HepG2 (cell line): ENCODE measurements around the gene ZNF425. TPM values are rescaled to one million over a fixed set of nuclear protein-coding genes. Genes with fewer than 3 reads are reported as not detected.
A peak's percentile ranks its signal among the peaks of the same experiment; 100 is the strongest.

Experiments
- ATAC-seq: fragments of 200-7000 bp; cut with Tn5 transposase; 3 replicates; pipeline ENCODE4 v1.9.1; 2020; ENCODE audit warnings: mild to moderate bottlenecking, moderate library complexity
- BruUV-seq: library from RNA; stranded (reverse); fragments of 400-500 nt; replicated peaks from 2 replicates; lab custom pipeline; 2021; lab: Mats Ljungman, UMichigan
- CTCF ChIA-PET: fragments of 300-600 bp; formaldehyde crosslinking; extraction: SDS; loops from one replicate; lab custom pipeline; 2021; ENCODE audit warnings: low total read pairs, inconsistent platforms, low intra/inter-chr PET ratio; lab: Yijun Ruan, JAX
- POLR2A ChIA-PET: fragments of 350-600 bp; sonication (Branson Sonifier 250); formaldehyde crosslinking; loops from one replicate; lab custom pipeline; 2020; ENCODE audit warnings: antibody characterized with exemption, inconsistent platforms; lab: Yijun Ruan, JAX
- DNase-seq: peaks from one replicate; pipeline ENCODE4 v3.0.0-alpha.2; 2015; ENCODE audit warnings: low spot score
- FAIRE-seq: peaks from 3 replicates; lab custom pipeline; 2011; peaks lifted over from hg19 to GRCh38; lab: Jason Lieb, UNC
- H2AFZ ChIP-seq: one replicate; pipeline ENCODE4 v1.6.1; 2011; ENCODE audit warnings: low read length, inconsistent platforms
- H3K27ac ChIP-seq: fragments of 300-600 bp; 3 replicates; pipeline ENCODE4 v1.8.0; 2011; ENCODE audit warnings: mixed run types, mild to moderate bottlenecking, mixed read lengths, low read length, inconsistent platforms; ENCODE audit not compliant: insufficient read depth; ENCODE audit errors: extremely low read length
- H3K27me3 ChIP-seq, 2 experiments: fragments of 200-600 bp in 1 of 2; 2 replicates in 1 of 2; 3 replicates in 1 of 2; pipeline versions ENCODE4 v1.6.0 to v1.8.0; 2011; ENCODE audit warnings: low read length in 2 of 2, mild to moderate bottlenecking in 2 of 2, moderate library complexity in 2 of 2, inconsistent platforms in 1 of 2; ENCODE audit not compliant: insufficient read depth in 2 of 2, control insufficient read depth in 1 of 2
- H3K36me3 ChIP-seq, 2 experiments: fragments of 200-600 bp in 1 of 2; replicated peaks in 1 of 2; 2 replicates in 1 of 2; 3 replicates in 1 of 2; pipeline versions ENCODE4 v1.5.1 to v1.8.0; 2011; ENCODE audit warnings: low read length in 2 of 2, inconsistent platforms in 1 of 2; ENCODE audit not compliant: insufficient read depth in 2 of 2, control insufficient read depth in 1 of 2
- H3K4me1 ChIP-seq: 2 replicates; pipeline ENCODE4 v1.5.1; 2012; ENCODE audit warnings: low read length, inconsistent platforms; ENCODE audit not compliant: insufficient read depth
- H3K4me2 ChIP-seq: 2 replicates; pipeline ENCODE4 v1.6.0; 2011; ENCODE audit warnings: low read depth, low read length, inconsistent platforms
- H3K4me3 ChIP-seq, 3 experiments: fragments of 200-600 bp in 1 of 3; sonication (generic), shearing (Covaris generic) in 1 of 3; replicated peaks in 1 of 3; 2 replicates each; pipeline ENCODE4 v1.5.1; 2011 to 2016; ENCODE audit warnings: low read length in 3 of 3, inconsistent platforms in 2 of 3, low read depth in 2 of 3, mild to moderate bottlenecking in 2 of 3, control low read depth in 1 of 3, mixed read lengths in 1 of 3; ENCODE audit not compliant: insufficient read depth in 1 of 3
- H3K79me2 ChIP-seq: one replicate; pipeline ENCODE4 v1.6.1; 2011; ENCODE audit warnings: low read length, inconsistent platforms; ENCODE audit not compliant: insufficient read depth
- H3K9ac ChIP-seq: 2 replicates; pipeline ENCODE4 v1.6.0; 2011; ENCODE audit warnings: mild to moderate bottlenecking, low read depth, low read length, inconsistent platforms; ENCODE audit not compliant: insufficient read depth
- H3K9me3 ChIP-seq: 2 replicates; pipeline ENCODE4 v1.5.1; 2012; ENCODE audit warnings: mild to moderate bottlenecking, low read length
- H4K20me1 ChIP-seq: 2 replicates; pipeline ENCODE4 v1.6.0; 2011; ENCODE audit warnings: inconsistent platforms, mild to moderate bottlenecking, low read length, moderate library complexity; ENCODE audit not compliant: insufficient read depth
- BCLAF1 ChIP-seq: fragments of 450-650 bp; IDR thresholded peaks from 2 replicates; pipeline ENCODE4 v1.6.1; 2017; ENCODE audit warnings: mild to moderate bottlenecking
- CREB1 ChIP-seq, 2 experiments: fragments of 450-650 bp in 1 of 2; IDR thresholded peaks; 2 replicates each; pipeline ENCODE4 v1.6.1; 2016 to 2017; ENCODE audit warnings: control low read depth in 1 of 2, mild to moderate bottlenecking in 1 of 2, missing compliant biosample characterization in 1 of 2, missing genetic modification characterization in 1 of 2
- DNMT3B ChIP-seq: conservative IDR thresholded peaks from 2 replicates; pipeline ENCODE4 v1.6.1; 2016; ENCODE audit warnings: missing biosample characterization, control low read depth
- GZF1 ChIP-seq: sonication (generic); formaldehyde crosslinking; IDR thresholded peaks from 2 replicates; pipeline ENCODE4 v1.5.1; 2020; ENCODE audit warnings: mild to moderate bottlenecking, missing genetic modification reagents
- NFATC3 ChIP-seq: sonication (generic); formaldehyde crosslinking; IDR thresholded peaks from 2 replicates; pipeline ENCODE4 v1.5.1; 2020; ENCODE audit warnings: mild to moderate bottlenecking, missing genetic modification reagents
- ONECUT2 ChIP-seq: sonication (generic); formaldehyde crosslinking; IDR thresholded peaks from 2 replicates; pipeline ENCODE4 v1.4.0; 2020; ENCODE audit warnings: missing genetic modification reagents
- SOX13 ChIP-seq, 3 experiments: fragments of 450-650 bp in 1 of 3; sonication (generic) in 1 of 3; formaldehyde crosslinking in 1 of 3; IDR thresholded peaks in 2 of 3; conservative IDR thresholded peaks in 1 of 3; 2 replicates each; pipeline versions ENCODE4 v1.5.0 to v1.6.1; 2016 to 2020; ENCODE audit warnings: antibody characterized with exemption in 1 of 3, mild to moderate bottlenecking in 1 of 3, missing compliant biosample characterization in 1 of 3, missing genetic modification reagents in 1 of 3, moderate library complexity in 1 of 3
- ZNF337 ChIP-seq: sonication (generic); formaldehyde crosslinking; IDR thresholded peaks from 2 replicates; pipeline ENCODE4 v1.5.1; 2020; ENCODE audit warnings: missing genetic modification reagents, low read depth, mild to moderate bottlenecking, borderline replicate concordance
- ZNF850 ChIP-seq: sonication (generic); formaldehyde crosslinking; conservative IDR thresholded peaks from 2 replicates; pipeline ENCODE4 v1.9.0; 2021; ENCODE audit warnings: mild to moderate bottlenecking, missing genetic modification reagents
- ZSCAN29 ChIP-seq: sonication (generic); formaldehyde crosslinking; conservative IDR thresholded peaks from 2 replicates; pipeline ENCODE4 v1.4.0; 2020; ENCODE audit warnings: mild to moderate bottlenecking, missing genetic modification reagents
- WGBS: methylation state at CpG from one replicate; pipeline ENCODE4 v1.1.6; 2017; ENCODE audit warnings: low lambda C conversion rate; 5-methylcytosine and 5-hydroxymethylcytosine counted together
- in situ Hi-C: cut with HindIII; loops from 2 replicates; pipeline ENCODE4 v1.10.0; 2017; ENCODE audit warnings: low pct_unique_long_range_greater_than_20kb; ENCODE audit not compliant: extremely low pct_ligation_motif_present
- intact Hi-C: fragments of 100-400 bp; cut with micrococcal nuclease; formaldehyde crosslinking; loops from one replicate; pipeline ENCODE4 v1.10.0; 2022; ENCODE audit not compliant: unreplicated experiment
- polyA plus RNA-seq, 8 experiments: library from polyadenylated mRNA; depleted of rRNA in 3 of 8; stranded (reverse) in 7 of 8; unstranded in 1 of 8; fragments of >200 nt; fragmentation: Illumina TruSeq in 4 of 8; extraction: Trizol in 4 of 8; gene quantifications; 2 replicates each; pipeline versions ENCODE4 v1.2.1 to v1.2.3, GENCODE V29; 2011 to 2016; ENCODE audit warnings: low read depth in 4 of 8, missing spikeins in 1 of 8, mixed read lengths in 1 of 8; ENCODE audit not compliant: insufficient read depth in 1 of 8
- total RNA-seq, 5 experiments: library from RNA; depleted of rRNA; stranded (reverse); fragments of >200 nt; fragmentation: Illumina TruSeq; extraction: Trizol; gene quantifications; 2 replicates each; pipeline ENCODE4 v1.2.3, GENCODE V29; 2016; ENCODE audit warnings: low read depth in 1 of 5
- TF ChIP-seq, protein P1 (sequence below): sonication (generic); formaldehyde crosslinking; IDR thresholded peaks from 2 replicates; pipeline ENCODE4 v1.5.0; 2020; ENCODE audit warnings: missing genetic modification reagents

Gene ZNF425
- total and polyA plus RNA-seq, 2 of the 13 experiments (the other 11 are each of a cell fraction or from before 2014, with no cell fraction given), result 0.51 to 1.1 TPM

- H3K27ac ChIP-seq, result peak overlapping the region; percentile 86
- POLR2A ChIA-PET, result interaction anchor here (1.1 to 2.8 kb wide), 3 partner anchors 22 to 70 kb away, joined by 4 to 42 read pairs (median 4); partner anchors contain the start of genes ZNF282 and ZNF398
- WGBS, result 1% methylated on average over 17 of the region's 21 CpGs
- BruUV-seq, result TSS peak; percentile 70
- intact Hi-C loops, result no loop called here
- H3K36me3 ChIP-seq, result peaks cover 0 to 3% of the 10 kb centered on the region in 2 experiments; a peak in 1 of 5 replicates
- no peak for FAIRE-seq
- no peak overlapping the region for H2AFZ ChIP-seq
- TF ChIP-seq ONECUT2 (CRISPR knock-in tag) (0 out of 2 replicates have a peak, but pooled peaks have one; percentile 37), NFATC3 (CRISPR knock-in tag) (0 out of 2 replicates have a peak, but pooled peaks have one; percentile 39), ZNF337 (CRISPR knock-in tag) (0 out of 2 replicates have a peak, but pooled peaks have one; percentile 14), BCLAF1 (no peak), CREB1 (IDR thresholded peaks at IDR 0.05) (no peak), CREB1 (CRISPR knock-in tag; IDR thresholded peaks at IDR 0.05) (no peak), GZF1 (CRISPR knock-in tag) (peak; percentile 99), SOX13 (IDR thresholded peaks at IDR 0.05) (no peak), SOX13 (CRISPR knock-in tag; conservative IDR thresholded peaks at IDR 0.05 in 1 of 2, IDR thresholded peaks at IDR 0.05 in 1 of 2) (0 out of 4 replicates have a peak, but pooled peaks of 1 of the 2 experiments have one; percentile 8), ZNF850 (0 out of 2 replicates have a peak, but pooled peaks have one; percentile 20), DNMT3B (CRISPR knock-in tag) (no peak), ZSCAN29 (peak; percentile 19; the same call in 1 of the 2 replicates)
- TF ChIP-seq, protein P1, sequence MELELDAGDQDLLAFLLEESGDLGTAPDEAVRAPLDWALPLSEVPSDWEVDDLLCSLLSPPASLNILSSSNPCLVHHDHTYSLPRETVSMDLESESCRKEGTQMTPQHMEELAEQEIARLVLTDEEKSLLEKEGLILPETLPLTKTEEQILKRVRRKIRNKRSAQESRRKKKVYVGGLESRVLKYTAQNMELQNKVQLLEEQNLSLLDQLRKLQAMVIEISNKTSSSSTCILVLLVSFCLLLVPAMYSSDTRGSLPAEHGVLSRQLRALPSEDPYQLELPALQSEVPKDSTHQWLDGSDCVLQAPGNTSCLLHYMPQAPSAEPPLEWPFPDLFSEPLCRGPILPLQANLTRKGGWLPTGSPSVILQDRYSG, result 0 out of 2 replicates have a peak, but pooled peaks have one; percentile 23
- CTCF ChIA-PET, result interaction anchor here (0.6 to 3.5 kb wide), 3 partner anchors 22 to 119 kb away, joined by 3 to 26 read pairs (median 15); partner anchors contain the start of genes ZNF398 and ZNF786
- H3K79me2 ChIP-seq, result peaks cover 22% of the 10 kb centered on the region
- peaks cover 24% of the 10 kb centered on the region for H3K4me1 ChIP-seq
- in situ Hi-C loops, result no loop called here
- peak overlapping the region; percentile 98 for H3K9ac ChIP-seq
- no peak for DNase-seq
- no peaks in the 10 kb centered on the region for H4K20me1 ChIP-seq
- peak overlapping the region; percentile 81 to 98 (median 92) for H3K4me3 ChIP-seq
- no peaks in the 10 kb centered on the region; a peak in 2 of 5 replicates for H3K27me3 ChIP-seq
- ATAC-seq, result peak; percentile 12
- peak overlapping the region; percentile 88 for H3K4me2 ChIP-seq
- H3K9me3 ChIP-seq, result peaks cover 3% of the 10 kb centered on the region
Measured at GRCh38 chr7:149125189-149125862, 798 bp downstream of the ZNF425 start.
